HG02759 (cell line): ENCODE data around the gene ARHGAP11A.

Experiments
- ATAC-seq: cut with Tn5 transposase; IDR thresholded peaks from one replicate; pipeline ENCODE4 v1.9.1; 2021; ENCODE audit warnings: mild to moderate bottlenecking, moderate library complexity; ENCODE audit not compliant: unreplicated experiment

Gene ARHGAP11A

GRCh38 chr15:32685576-32685975 is 70.3 kb downstream of the ARHGAP11A start:
- no peak for ATAC-seq

- ATAC-seq: no peak
Measured at GRCh38 chr15:32687556-32687955, 72.3 kb downstream of the ARHGAP11A start.

- no peak for ATAC-seq
Measured at GRCh38 chr15:32688151-32688639, 72.9 kb downstream of the ARHGAP11A start.
